ENCODE measurements around the gene TUBB. TPM values are rescaled to one million over a fixed set of nuclear protein-coding genes. Genes with fewer than 3 reads are reported as not detected.

Gene TUBB
- total and polyA plus RNA-seq, 9 of the 15 experiments (the other 6 are each of a cell fraction or from before 2014, with no cell fraction given), result 971 to 2,870 (median 1,478) TPM

DNA sequence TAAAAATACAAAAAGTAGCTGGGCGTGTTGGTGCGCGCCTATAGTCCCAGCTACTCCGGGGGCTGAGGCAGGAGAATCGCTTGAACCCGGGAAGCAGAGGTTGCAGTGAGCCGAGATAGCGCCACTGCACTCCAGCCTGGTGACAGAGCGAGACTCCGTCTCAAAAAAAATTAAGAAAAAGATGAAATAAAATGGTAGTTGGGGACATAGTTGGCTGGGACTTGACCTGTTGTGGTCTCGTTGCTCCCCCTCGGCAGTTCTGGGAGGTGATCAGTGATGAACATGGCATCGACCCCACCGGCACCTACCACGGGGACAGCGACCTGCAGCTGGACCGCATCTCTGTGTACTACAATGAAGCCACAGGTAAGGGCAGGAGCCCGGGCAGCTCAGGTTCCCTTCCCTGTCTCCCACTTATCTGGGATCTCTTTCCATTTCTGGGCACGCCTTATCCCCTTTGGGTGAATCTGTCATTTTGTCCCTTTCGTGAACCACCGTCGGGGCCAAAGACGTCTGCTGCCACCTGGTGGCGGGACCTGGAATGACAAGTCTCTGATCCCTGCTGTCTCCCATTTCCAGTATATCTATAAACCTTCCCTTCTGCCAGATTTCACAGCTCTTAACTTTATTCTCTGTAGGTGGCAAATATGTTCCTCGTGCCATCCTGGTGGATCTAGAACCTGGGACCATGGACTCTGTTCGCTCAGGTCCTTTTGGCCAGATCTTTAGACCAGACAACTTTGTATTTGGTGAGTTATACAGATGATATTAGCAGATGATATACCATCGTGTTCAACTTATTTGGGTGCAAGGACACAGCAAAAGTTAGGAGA, 2.3 kb downstream of the TUBB start (continued):
- TF ChIP-seq ZMIZ1 (IDR thresholded peaks at IDR 0.05; ENCODE audit: low read depth in 2 of 2, low read length in 2 of 2) (no peak), CREB3L1 (IDR thresholded peaks at IDR 0.05; ENCODE audit: borderline replicate concordance, low read depth) (no peak), FOS (IDR thresholded peaks at IDR 0.05; ENCODE audit: extremely low read depth, insufficient read length) (no peak), ADNP (tag; IDR thresholded peaks at IDR 0.05) (no peak), ZBTB40 (IDR thresholded peaks at IDR 0.05) (0 out of 2 replicates have a peak, but pooled peaks have one; percentile 17), ZBTB40 (CRISPR knock-in tag; IDR thresholded peaks at IDR 0.05) (no peak), CHCHD3 (CRISPR knock-in tag; IDR thresholded peaks at IDR 0.05) (no peak), BCOR (IDR thresholded peaks at IDR 0.05) (no peak)
- TF ChIP-seq, protein P1, sequence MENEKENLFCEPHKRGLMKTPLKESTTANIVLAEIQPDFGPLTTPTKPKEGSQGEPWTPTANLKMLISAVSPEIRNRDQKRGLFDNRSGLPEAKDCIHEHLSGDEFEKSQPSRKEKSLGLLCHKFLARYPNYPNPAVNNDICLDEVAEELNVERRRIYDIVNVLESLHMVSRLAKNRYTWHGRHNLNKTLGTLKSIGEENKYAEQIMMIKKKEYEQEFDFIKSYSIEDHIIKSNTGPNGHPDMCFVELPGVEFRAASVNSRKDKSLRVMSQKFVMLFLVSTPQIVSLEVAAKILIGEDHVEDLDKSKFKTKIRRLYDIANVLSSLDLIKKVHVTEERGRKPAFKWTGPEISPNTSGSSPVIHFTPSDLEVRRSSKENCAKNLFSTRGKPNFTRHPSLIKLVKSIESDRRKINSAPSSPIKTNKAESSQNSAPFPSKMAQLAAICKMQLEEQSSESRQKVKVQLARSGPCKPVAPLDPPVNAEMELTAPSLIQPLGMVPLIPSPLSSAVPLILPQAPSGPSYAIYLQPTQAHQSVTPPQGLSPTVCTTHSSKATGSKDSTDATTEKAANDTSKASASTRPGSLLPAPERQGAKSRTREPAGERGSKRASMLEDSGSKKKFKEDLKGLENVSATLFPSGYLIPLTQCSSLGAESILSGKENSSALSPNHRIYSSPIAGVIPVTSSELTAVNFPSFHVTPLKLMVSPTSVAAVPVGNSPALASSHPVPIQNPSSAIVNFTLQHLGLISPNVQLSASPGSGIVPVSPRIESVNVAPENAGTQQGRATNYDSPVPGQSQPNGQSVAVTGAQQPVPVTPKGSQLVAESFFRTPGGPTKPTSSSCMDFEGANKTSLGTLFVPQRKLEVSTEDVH (IDR thresholded peaks at IDR 0.05; ENCODE audit: low read depth, partially characterized antibody), result peak; percentile 31

Measured in K562 (cell line).